GM21529 (cell line): Measurements from ENCODE around the gene GIPC3.
A peak's percentile ranks its signal among the peaks of the same experiment; 100 is the strongest.
"Not testable (repeated sequence)": the region's sequence is repeated elsewhere in the genome, so short reads cannot be mapped to it uniquely, and the experiment has no call there.

Source experiments
- ATAC-seq: cut with Tn5 transposase; IDR thresholded peaks from one replicate; pipeline ENCODE4 v1.9.1; 2021; ENCODE audit not compliant: unreplicated experiment

GIPC3 gene

GRCh38 chr19:3618144-3618810 is 33.0 kb downstream of the GIPC3 start:
- no peak for ATAC-seq

DNA sequence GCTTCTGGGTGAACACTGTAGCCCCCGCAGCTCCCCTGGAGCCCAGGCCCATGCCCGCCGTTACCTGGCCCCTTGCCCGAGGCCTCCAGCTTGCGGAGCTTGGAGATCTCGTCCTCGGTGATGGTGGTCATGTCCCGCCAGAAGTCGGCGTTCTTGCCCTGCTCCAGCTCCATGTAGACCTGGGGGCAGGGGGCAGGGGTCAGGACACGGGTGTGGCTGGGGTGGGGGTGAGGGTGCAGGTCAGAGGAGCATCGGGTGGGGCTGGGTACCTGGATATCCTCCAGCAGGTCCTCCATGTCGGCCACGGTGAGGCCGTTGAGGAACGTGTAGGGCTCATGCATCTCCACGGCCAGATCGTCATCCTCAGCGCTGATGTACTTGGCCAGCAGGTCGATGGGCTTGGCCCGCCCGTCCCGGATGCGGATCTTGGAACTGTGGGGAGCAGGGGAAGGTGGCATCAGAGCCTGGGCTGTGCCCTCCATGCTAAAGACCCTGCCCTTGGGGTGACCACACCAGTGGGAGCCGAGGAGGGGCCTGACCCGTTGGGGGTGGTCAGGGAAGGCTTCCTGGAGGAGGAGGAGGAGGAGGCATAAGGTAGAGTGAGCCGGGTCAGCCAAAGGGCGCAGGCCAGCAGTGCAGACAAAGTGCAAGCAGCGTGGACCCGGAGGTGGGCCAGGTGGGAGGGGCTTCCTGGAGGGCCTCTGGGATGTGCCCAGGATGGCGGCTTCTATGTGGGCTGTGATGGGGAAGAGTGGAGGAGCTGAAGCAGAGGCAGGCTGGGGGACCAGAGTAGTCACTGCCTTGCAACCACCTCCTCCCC is 33.7 kb downstream of the GIPC3 start:
- no peak for ATAC-seq

GRCh38 chr19:3619631-3620012 is 34.3 kb downstream of the GIPC3 start:
- ATAC-seq: no peak

- ATAC-seq: no peak
Observed at GRCh38 chr19:3620145-3620816, 35.0 kb downstream of the GIPC3 start.

GRCh38 chr19:3620817-3621547 is 35.7 kb downstream of the GIPC3 start:
- no peak for ATAC-seq

DNA sequence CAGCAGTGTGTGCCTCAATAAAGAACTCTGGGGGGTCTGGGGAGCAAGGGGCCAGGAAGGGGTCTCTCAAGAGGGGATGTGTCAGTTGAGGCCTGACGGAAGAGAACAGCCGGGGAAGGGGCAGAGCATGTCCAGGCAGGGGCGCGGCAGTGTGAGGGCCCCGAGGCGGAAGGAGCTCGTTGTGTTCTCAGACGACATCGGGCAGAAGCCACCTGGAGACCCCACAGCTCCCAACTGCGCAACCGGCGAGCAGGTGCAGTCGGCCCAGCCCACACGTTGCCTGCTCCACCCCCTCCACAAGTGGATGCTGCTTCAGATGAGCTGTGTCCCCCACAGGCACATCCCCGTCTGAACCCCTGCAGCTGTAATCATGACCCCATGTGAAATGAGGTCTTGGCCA is 36.4 kb downstream of the GIPC3 start:
- ATAC-seq: no peak

- no peak for ATAC-seq
Observed at GRCh38 chr19:3622224-3622623, 36.9 kb downstream of the GIPC3 start.

GRCh38 chr19:3623716-3624115 is 38.4 kb downstream of the GIPC3 start:
- ATAC-seq: no peak

- ATAC-seq: no peak
Observed at GRCh38 chr19:3625996-3626472, 40.8 kb downstream of the GIPC3 start.

DNA sequence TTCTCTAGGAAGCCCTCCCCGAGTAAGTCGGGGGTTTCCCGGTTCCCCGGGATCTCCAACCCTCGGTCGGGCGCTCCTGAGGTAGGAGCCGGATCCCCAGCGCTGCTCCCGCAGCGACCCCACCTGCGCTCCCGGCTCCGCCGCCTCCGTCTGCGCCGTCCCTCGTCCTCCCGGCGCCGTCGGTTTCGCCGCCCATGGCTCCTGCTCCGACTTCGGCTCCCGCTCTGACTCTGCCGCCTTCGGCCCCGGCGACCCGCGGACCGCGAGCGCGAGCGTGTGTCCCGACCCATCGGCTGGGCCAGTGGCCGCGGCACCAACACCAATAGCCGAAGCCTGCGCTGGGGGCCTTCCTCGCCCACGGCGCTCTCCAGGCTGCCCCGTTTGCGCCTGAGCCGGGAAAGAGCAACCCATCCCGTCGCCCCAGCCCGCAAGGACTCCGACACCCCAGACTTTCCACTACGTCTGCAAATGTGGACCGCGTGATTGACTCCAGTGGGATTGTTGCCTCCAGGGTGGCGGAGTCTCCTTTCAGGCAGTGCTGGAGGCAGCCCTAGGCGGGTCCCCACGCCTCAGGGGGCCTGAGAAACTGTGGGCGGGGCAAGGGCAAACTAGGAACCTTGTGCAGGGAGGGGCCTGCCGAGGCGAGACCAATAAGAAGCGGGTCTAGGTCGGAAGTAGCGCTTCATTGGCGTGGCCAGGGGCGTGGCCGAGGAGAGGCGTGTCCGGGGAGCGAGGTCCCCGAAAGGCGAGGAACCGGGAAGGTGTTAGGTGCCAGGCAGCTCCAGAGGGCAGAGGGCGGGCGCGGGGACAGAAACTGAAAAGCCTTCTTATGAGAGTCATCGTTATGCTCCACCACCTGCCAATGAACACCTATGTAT is 41.4 kb downstream of the GIPC3 start, which contains the start of gene CACTIN:
Gene CACTIN (minus strand): TSS at position 318 of the 878 bp plus-strand sequence. CDS start 28 bp downstream, at position 290.
- ATAC-seq: peak; percentile 85

DNA sequence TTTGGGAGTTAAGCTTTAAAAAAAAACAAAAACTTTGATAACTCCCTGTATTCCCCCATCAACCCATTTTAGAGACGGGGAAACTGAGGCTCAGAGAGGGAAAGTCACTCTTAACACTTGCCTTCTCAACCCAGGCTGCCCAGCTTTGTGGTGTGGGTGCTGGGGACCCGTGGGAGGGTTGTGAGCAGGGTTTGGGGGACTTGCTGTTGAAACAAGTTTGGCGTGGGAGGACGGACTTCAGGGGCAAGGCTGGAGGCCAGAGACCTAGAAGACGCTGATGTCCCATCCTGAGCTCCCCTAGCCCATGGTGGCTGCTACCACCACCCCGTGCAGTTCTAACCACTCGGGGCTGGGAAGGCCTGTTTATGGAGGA is 42.1 kb downstream of the GIPC3 start:
- ATAC-seq: no peak

DNA sequence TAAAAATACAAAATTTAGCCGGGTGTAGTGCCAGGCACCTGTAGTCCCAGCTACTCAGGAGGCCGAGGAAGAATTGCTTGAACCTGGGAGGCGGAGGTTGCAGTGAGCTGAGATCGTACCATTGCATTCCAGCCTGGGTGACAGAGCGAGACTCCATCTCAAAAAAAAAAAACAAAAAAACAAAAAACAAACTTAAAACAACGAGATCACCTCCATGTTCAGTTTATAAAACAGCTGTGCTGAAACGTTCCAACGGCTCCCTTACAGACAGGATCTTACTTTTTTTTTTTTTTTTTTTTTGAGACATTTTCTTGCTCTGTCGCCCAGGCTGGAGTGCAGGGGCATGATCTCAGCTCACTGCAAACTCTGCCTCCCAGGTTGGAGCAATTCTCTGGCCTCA is 43.5 kb downstream of the GIPC3 start:
- ATAC-seq: not testable (repeated sequence)

GRCh38 chr19:3631053-3631861 is 46.0 kb downstream of the GIPC3 start:
- no peak for ATAC-seq

DNA sequence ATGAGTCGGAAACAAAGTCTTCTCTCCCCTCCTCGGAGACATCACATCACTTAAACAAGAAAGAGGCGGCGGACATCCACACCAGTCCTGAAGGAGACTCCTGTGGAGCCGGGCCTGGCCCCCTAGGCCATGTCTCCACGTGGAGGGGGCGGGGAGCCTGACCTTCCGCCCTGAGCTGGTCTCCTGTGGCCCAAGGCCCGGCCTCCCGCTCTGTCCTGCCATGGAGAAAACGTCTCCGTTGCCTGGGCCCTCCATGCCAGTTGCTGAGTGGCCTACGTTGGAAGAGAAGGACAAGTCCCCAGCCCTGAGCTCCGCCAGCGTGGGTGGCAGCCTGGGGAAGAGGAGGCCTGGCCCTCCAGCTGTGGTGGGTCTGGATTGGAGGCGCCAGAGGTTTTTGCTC is 46.8 kb downstream of the GIPC3 start:
- ATAC-seq: no peak

DNA sequence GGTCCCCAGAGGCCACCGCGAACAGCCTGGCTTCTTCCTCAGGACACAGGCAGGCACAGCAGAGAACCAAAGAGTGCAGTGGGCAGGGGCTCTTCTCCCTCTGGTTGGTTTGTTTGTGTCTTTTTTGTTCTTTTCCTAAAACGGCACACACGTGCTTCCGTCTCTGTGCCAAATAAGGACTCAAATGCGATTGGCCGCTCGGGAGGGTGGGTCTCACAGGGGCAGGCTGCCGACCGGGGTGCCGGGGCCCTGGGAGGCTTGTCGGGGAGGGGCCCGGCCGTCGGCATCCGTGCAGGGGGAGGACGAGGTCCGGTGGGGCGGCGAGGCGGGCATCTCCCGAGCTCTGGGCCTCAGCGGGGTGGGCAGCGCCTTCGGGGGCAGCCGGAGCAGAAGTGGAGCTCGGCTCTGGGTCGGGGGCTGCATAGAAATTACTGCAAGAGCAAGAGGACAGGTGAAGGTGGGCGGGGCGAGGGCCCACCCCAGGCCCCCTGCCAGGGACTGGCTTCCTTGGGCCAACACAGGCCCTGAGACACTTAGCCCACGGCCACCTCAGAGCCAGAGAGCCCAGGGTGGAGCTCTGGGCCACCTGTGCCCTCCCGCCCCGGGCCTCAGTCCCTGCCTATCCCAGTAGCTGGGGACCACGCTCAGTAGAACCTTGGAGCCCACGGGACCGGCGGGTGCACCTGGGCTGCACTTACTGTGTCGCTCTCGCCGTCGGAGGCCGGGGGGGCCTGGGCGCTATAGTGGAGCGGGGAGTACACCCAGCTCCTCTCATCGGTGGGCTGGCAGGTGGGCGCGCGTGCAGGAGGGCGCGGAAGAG is 47.7 kb downstream of the GIPC3 start:
- no peak for ATAC-seq

DNA sequence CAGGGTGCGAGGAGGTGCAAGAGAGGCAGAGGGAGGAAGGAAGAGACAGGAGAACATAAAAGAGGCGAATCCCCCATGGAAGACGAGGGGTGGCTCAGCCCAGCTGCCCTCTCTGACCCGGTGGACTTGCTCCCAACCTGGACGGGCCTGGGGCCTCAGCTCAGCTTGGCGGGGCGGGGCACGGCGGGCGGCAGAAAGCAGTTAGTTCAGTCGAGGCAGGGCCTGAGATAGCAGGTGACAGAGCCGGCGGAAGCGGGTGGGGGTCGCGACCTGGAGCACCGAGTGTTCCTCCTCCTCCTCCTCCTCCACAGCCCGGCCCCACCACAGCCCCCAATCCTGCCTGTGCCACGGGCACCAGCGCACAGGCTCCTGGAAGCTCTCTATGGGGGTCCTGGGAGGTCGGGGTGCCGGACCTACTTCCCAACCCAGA is 48.3 kb downstream of the GIPC3 start:
- no peak for ATAC-seq

DNA sequence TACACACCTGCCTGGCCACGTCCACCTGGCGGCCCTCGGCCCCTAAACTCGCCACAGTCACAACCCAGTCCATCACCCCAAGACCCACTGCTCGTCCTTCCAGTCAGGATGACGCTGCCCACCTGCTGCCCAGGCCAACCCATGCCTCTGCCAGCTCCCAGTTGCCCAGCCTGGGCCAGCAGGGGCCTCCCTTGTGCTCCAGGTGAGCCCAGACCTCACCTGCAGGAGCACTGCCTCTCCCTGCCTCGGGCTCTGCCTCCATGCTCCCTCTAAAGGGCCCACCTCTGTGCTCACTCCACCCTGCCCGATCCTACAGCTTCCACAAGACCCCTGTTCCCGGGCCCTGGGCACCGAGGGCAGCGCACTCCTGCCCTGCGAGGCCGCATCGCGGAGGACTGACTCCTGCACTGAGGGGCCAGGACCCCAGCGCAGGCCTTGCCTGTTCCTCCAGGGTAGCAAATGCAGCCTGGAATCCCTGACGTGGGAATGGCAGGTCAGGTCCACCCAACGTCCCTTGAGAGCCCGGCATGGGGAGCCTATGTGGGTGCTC is 49.3 kb downstream of the GIPC3 start:
- no peak for ATAC-seq

- no peak for ATAC-seq
Observed at GRCh38 chr19:3636506-3636905, 51.2 kb downstream of the GIPC3 start.
